ENCODE measurements around the gene FOXA3. TPM values are rescaled to one million over a fixed set of nuclear protein-coding genes. Genes with fewer than 3 reads are reported as not detected.

Gene FOXA3
- total RNA-seq, 1 experiment from 2014 or later: 5.8 TPM

GRCh38 chr19:45876411-45877197 is 12.5 kb downstream of the FOXA3 start:
- Histone ChIP-seq H3K9me2 (ENCODE audit: insufficient read depth) (no peaks in the 10 kb centered on the region), H3K9me3 (ENCODE audit: control insufficient read depth in 1 of 2, insufficient read depth in 1 of 2, low read depth in 1 of 2, low read length in 2 of 2) (no peaks in the 10 kb centered on the region), H3K27ac (ENCODE audit: low read depth, low read length) (no peak overlapping the region), H3K4me2 (ENCODE audit: low read length) (no peak overlapping the region), H3K27me3 (ENCODE audit: insufficient read depth, low read length) (no peaks in the 10 kb centered on the region), H3K9ac (ENCODE audit: low read length) (no peak overlapping the region), H3K4me3 (replicated peaks in 1 of 2; ENCODE audit: low read depth in 1 of 2, low read length in 2 of 2) (no peak overlapping the region), H3K36me3 (ENCODE audit: control insufficient read depth in 1 of 2, insufficient read depth in 2 of 2, low read length in 2 of 2) (no peaks in the 10 kb centered on the region; a peak in 1 of 4 replicates), H4K20me1 (ENCODE audit: insufficient read depth) (no peaks in the 10 kb centered on the region), H3K4me1 (ENCODE audit: control insufficient read depth in 1 of 2, insufficient read depth in 2 of 2, low read length in 2 of 2) (peaks cover 9 to 21% of the 10 kb centered on the region in 2 experiments; a peak in 3 of 4 replicates), H2AFZ (ENCODE audit: low read depth, low read length, poor library complexity, severe bottlenecking) (no peak overlapping the region), H3K79me2 (ENCODE audit: insufficient read depth, low read length) (no peaks in the 10 kb centered on the region)
- TF ChIP-seq ZNF274 (IDR thresholded peaks at IDR 0.05; ENCODE audit: low read depth, low read length) (no peak), SRF (IDR thresholded peaks at IDR 0.05; ENCODE audit: low read depth) (no peak), RAD21 (IDR thresholded peaks at IDR 0.05; ENCODE audit: low read depth) (no peak), ATF3 (IDR thresholded peaks at IDR 0.05) (no peak)
- ChIA-PET RAD21 (ENCODE audit: low non-redundant PET in 1 of 2, low total read pairs in 2 of 2, uncharacterized antibody in 2 of 2, unreplicated experiment in 2 of 2) (interaction anchor here in 1 of 2 experiments (0.6 kb wide), 1 partner anchor 60 kb away, joined by 3 read pairs; no protein-coding TSS in a partner anchor), POLR2A (no interaction called here), CTCF (interaction anchor here (0.7 kb wide), 1 partner anchor 13 kb away, joined by 4 read pairs; no protein-coding TSS in a partner anchor)
- no TSS peak for BruUV-seq (replicated peaks)
- intact Hi-C loops (cut with micrococcal nuclease): no loop called here
- DNase-seq (ENCODE audit: low read depth, low spot score): no peak
- no peak for ATAC-seq

GRCh38 chr19:45878043-45878794 is 14.1 kb downstream of the FOXA3 start:
- H3K9me3 ChIP-seq (ENCODE audit: control insufficient read depth in 1 of 2, insufficient read depth in 1 of 2, low read depth in 1 of 2, low read length in 2 of 2): no peaks in the 10 kb centered on the region
- H3K4me2 ChIP-seq (ENCODE audit: low read length): peak overlapping the region; percentile 41
- H3K27ac ChIP-seq (ENCODE audit: low read depth, low read length): no peak overlapping the region
- H3K9ac ChIP-seq (ENCODE audit: low read length): no peak overlapping the region
- no peak overlapping the region for H2AFZ ChIP-seq (ENCODE audit: low read depth, low read length, poor library complexity, severe bottlenecking)
- no TSS peak for BruUV-seq (replicated peaks)
- no peaks in the 10 kb centered on the region for H3K9me2 ChIP-seq (ENCODE audit: insufficient read depth)
- ATAC-seq (peak; percentile 45), DNase-seq (ENCODE audit: low read depth, low spot score) (no peak)
- H4K20me1 ChIP-seq (ENCODE audit: insufficient read depth): no peaks in the 10 kb centered on the region
- ChIA-PET POLR2A (no interaction called here), RAD21 (ENCODE audit: low non-redundant PET in 1 of 2, low total read pairs in 2 of 2, uncharacterized antibody in 2 of 2, unreplicated experiment in 2 of 2) (no interaction called here), CTCF (interaction anchor here (5.0 kb wide), 1 partner anchor 14 kb away, joined by 45 read pairs; the partner anchor contains the start of genes FOXA3 and SYMPK)
- no peaks in the 10 kb centered on the region for H3K79me2 ChIP-seq (ENCODE audit: insufficient read depth, low read length)
- TF ChIP-seq MAX (IDR thresholded peaks at IDR 0.05): peak; percentile 81
- TF ChIP-seq ATF3 (IDR thresholded peaks at IDR 0.05): no peak
- TF ChIP-seq YY1 (IDR thresholded peaks at IDR 0.05; ENCODE audit: extremely low read depth, insufficient replicate concordance, low read depth, low read length): no peak
- TF ChIP-seq EGR1 (IDR thresholded peaks at IDR 0.05; ENCODE audit: low read depth): no peak
- peak; percentile 63 for TF ChIP-seq JUND (IDR thresholded peaks at IDR 0.05)
- no peak for TF ChIP-seq ZBTB33 (IDR thresholded peaks at IDR 0.05; ENCODE audit: extremely low read depth, insufficient replicate concordance, low read length)
- peak; percentile 97 for TF ChIP-seq SIN3A (IDR thresholded peaks at IDR 0.05; ENCODE audit: low read depth)
- TF ChIP-seq EZH2 (IDR thresholded peaks at IDR 0.05): no peak
- TF ChIP-seq ELF1 (IDR thresholded peaks at IDR 0.05; ENCODE audit: borderline replicate concordance, low read depth): no peak
- TF ChIP-seq CBX3 (IDR thresholded peaks at IDR 0.05; ENCODE audit: low read depth): 0 out of 2 replicates have a peak, but pooled peaks have one; percentile 25
- H3K27me3 ChIP-seq (ENCODE audit: insufficient read depth, low read length): no peaks in the 10 kb centered on the region
- H3K4me3 ChIP-seq (replicated peaks in 1 of 2; ENCODE audit: low read depth in 1 of 2, low read length in 2 of 2): no peak overlapping the region
- intact Hi-C loops (cut with micrococcal nuclease): no loop called here
- H3K4me1 ChIP-seq (ENCODE audit: control insufficient read depth in 1 of 2, insufficient read depth in 2 of 2, low read length in 2 of 2): peaks cover 22 to 37% of the 10 kb centered on the region in 2 experiments
- H3K36me3 ChIP-seq (ENCODE audit: control insufficient read depth in 1 of 2, insufficient read depth in 2 of 2, low read length in 2 of 2): no peaks in the 10 kb centered on the region
